Measurements from ENCODE around the gene KIF12. TPM values are rescaled to one million over a fixed set of nuclear protein-coding genes. Genes with fewer than 3 reads are reported as not detected.

Gene KIF12
- total and polyA plus RNA-seq, 2 of the 13 experiments (the other 11 are each of a cell fraction or from before 2014, with no cell fraction given): 1.8 to 12.5 TPM

DNA sequence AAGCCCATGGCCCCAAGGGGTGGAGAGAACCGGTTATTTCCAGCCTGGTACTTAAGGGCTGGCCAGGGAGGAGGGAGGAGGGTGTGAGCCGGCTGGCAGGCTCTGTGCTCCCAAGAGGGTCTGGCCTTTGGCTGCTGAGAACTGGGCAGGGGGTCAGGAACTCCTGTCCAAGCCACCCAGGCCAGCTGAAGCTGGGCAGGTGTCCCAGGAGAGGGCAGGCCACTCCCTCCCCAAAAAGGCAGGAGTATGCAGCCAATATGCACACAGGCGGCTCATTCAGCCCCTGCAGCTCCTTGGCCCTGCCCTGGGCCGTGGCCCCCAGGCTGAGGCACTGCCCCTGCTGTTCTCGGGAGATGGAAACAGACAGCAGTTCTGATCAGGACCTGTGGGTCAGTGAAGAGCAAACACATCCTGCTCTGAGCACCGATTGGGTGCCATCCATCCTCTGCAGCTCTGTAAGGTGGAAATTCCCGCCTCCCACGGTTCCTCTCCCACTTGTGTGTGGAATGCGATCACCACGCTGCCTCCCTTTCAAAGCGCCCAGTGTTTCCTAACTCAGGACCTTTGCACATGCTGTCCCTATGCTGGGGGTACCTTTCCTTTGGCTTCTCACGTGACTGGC lies 17.1 kb upstream of the KIF12 start (continued):
- TF ChIP-seq, protein P1, sequence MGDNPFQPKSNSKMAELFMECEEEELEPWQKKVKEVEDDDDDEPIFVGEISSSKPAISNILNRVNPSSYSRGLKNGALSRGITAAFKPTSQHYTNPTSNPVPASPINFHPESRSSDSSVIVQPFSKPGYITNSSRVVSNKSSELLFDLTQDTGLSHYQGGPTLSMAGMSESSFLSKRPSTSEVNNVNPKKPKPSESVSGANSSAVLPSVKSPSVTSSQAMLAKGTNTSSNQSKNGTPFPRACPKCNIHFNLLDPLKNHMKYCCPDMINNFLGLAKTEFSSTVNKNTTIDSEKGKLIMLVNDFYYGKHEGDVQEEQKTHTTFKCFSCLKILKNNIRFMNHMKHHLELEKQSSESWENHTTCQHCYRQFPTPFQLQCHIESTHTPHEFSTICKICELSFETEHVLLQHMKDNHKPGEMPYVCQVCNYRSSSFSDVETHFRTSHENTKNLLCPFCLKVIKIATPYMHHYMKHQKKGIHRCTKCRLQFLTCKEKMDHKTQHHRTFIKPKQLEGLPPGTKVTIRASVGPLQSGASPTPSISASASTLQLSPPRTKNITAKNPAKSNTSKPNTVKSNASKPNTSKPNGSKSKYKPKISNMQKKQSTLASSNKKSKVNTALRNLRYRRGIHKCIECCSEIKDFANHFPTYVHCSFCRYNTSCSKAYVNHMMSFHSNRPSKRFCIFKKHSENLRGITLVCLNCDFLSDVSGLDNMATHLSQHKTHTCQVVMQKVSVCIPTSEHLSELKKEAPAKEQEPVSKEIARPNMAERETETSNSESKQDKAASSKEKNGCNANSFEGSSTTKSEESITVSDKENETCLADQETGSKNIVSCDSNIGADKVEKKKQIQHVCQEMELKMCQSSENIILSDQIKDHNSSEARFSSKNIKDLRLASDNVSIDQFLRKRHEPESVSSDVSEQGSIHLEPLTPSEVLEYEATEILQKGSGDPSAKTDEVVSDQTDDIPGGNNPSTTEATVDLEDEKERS (CRISPR knock-in tag; IDR thresholded peaks at IDR 0.05): 0 out of 2 replicates have a peak, but pooled peaks have one; percentile 29
- TF ChIP-seq YY1 (IDR thresholded peaks at IDR 0.05; ENCODE audit: insufficient read depth, insufficient replicate concordance, low read depth, low read length) (no peak), XRCC5 (optimal IDR thresholded peaks at IDR 0.05; ENCODE audit: low read length) (peak; percentile 31), ZNF768 (CRISPR knock-in tag; IDR thresholded peaks at IDR 0.05) (peak; percentile 95), SALL1 (CRISPR knock-in tag; IDR thresholded peaks at IDR 0.05) (peak; percentile 19; the same call in 1 of the 2 replicates), KDM1A (CRISPR knock-in tag; IDR thresholded peaks at IDR 0.05) (0 out of 2 replicates have a peak, but pooled peaks have one; percentile 51), ZNF292 (CRISPR knock-in tag; IDR thresholded peaks at IDR 0.05; ENCODE audit: borderline replicate concordance, low read depth) (peak; percentile 62; the same call in 1 of the 2 replicates), SOX6 (IDR thresholded peaks at IDR 0.05) (no peak), SOX6 (CRISPR knock-in tag; IDR thresholded peaks at IDR 0.05) (peak; percentile 51; the same call in 1 of the 2 replicates), NFYB (CRISPR knock-in tag; IDR thresholded peaks at IDR 0.05) (peak; percentile 42; the same call in 1 of the 2 replicates), PHF8 (CRISPR knock-in tag; IDR thresholded peaks at IDR 0.05) (0 out of 2 replicates have a peak, but pooled peaks have one; percentile 12), SAP130 (CRISPR knock-in tag; IDR thresholded peaks at IDR 0.05; ENCODE audit: low read depth) (0 out of 2 replicates have a peak, but pooled peaks have one; percentile 24)
- TF ChIP-seq, protein P2, sequence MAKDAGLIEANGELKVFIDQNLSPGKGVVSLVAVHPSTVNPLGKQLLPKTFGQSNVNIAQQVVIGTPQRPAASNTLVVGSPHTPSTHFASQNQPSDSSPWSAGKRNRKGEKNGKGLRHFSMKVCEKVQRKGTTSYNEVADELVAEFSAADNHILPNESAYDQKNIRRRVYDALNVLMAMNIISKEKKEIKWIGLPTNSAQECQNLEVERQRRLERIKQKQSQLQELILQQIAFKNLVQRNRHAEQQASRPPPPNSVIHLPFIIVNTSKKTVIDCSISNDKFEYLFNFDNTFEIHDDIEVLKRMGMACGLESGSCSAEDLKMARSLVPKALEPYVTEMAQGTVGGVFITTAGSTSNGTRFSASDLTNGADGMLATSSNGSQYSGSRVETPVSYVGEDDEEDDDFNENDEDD (CRISPR knock-in tag; IDR thresholded peaks at IDR 0.05; ENCODE audit: borderline replicate concordance): peak; percentile 29; the same call in 1 of the 2 replicates
- TF ChIP-seq, protein P3, sequence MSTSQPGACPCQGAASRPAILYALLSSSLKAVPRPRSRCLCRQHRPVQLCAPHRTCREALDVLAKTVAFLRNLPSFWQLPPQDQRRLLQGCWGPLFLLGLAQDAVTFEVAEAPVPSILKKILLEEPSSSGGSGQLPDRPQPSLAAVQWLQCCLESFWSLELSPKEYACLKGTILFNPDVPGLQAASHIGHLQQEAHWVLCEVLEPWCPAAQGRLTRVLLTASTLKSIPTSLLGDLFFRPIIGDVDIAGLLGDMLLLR (CRISPR knock-in tag; IDR thresholded peaks at IDR 0.05): 0 out of 2 replicates have a peak, but pooled peaks have one; percentile 41
- TF ChIP-seq, protein P4, sequence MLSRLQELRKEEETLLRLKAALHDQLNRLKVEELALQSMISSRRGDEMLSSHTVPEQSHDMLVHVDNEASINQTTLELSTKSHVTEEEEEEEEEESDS (CRISPR knock-in tag; IDR thresholded peaks at IDR 0.05; ENCODE audit: borderline replicate concordance): no peak
